ENCODE measurements around the gene EXOC4. TPM values are rescaled to one million over a fixed set of nuclear protein-coding genes. Genes with fewer than 3 reads are reported as not detected.

The EXOC4 gene
- polyA plus RNA-seq, 1 experiment = 45.9 TPM

DNA sequence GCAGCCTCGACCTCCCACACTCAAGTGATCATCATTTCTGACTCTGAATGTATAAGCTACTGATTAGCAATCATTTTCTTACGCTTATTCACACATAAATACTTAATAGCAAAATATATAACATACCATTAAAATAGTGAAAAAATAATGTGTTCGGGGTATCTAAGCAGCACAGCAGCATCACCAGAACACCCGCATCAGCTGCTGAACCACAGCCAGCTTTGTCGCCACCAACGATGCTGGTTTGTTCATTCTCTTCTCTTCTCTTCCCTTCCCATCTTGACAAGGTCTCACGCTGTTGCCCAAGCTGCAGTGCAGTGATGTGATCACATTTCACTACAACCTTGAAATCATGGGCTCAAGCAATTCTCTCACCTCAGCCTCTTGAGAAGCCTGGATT, 449.2 kb downstream of the EXOC4 start:
- TF ChIP-seq, protein P1, sequence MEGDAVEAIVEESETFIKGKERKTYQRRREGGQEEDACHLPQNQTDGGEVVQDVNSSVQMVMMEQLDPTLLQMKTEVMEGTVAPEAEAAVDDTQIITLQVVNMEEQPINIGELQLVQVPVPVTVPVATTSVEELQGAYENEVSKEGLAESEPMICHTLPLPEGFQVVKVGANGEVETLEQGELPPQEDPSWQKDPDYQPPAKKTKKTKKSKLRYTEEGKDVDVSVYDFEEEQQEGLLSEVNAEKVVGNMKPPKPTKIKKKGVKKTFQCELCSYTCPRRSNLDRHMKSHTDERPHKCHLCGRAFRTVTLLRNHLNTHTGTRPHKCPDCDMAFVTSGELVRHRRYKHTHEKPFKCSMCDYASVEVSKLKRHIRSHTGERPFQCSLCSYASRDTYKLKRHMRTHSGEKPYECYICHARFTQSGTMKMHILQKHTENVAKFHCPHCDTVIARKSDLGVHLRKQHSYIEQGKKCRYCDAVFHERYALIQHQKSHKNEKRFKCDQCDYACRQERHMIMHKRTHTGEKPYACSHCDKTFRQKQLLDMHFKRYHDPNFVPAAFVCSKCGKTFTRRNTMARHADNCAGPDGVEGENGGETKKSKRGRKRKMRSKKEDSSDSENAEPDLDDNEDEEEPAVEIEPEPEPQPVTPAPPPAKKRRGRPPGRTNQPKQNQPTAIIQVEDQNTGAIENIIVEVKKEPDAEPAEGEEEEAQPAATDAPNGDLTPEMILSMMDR (IDR thresholded peaks at IDR 0.05; ENCODE audit: insufficient read depth, low read depth, low read length) = no peak
- POLR2A ChIA-PET = no interaction called here
- no peak for DNase-seq (ENCODE audit: low read depth)
- Histone ChIP-seq H3K4me3 (ENCODE audit: low read depth, low read length) (no peak overlapping the region), H3K27me3 (ENCODE audit: control insufficient read depth, insufficient read depth, low read length) (no peaks in the 10 kb centered on the region), H3K36me3 (ENCODE audit: control insufficient read depth, insufficient read depth, low read length) (no peaks in the 10 kb centered on the region)
- CTCF ChIA-PET = interaction anchor here (0.5 kb wide), 1 partner anchor 153 kb away, joined by 4 read pairs; no protein-coding TSS in a partner anchor

DNA sequence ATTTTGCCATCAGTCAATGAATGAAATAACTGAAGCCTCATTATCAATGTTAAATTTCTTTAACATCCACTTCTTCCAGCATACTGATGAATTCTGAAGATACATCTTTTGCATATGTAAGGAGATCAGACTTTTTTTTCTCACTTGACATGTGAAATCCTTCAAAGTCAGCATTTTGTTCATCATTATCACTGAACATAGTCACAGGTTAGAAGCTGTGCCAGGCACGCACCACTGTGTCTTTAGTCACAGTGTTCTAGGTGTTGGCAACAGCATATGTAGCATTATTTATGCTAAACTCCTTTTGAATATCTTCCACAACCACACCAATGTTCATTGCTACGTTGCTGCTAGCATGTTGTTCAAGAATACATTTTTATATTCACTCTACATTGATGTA, 450.1 kb downstream of the EXOC4 start:
- no peaks in the 10 kb centered on the region for H3K27me3 ChIP-seq (ENCODE audit: control insufficient read depth, insufficient read depth, low read length)
- H3K36me3 ChIP-seq (ENCODE audit: control insufficient read depth, insufficient read depth, low read length) = no peaks in the 10 kb centered on the region
- ChIA-PET CTCF (interaction anchor here (1.5 kb wide), 1 partner anchor 141 kb away, joined by 5 read pairs; no protein-coding TSS in a partner anchor), POLR2A (no interaction called here)
- no peak overlapping the region for H3K4me3 ChIP-seq (ENCODE audit: low read depth, low read length)
- TF ChIP-seq, protein P1 (IDR thresholded peaks at IDR 0.05; ENCODE audit: insufficient read depth, low read depth, low read length) = no peak
- DNase-seq (ENCODE audit: low read depth) = no peak

DNA sequence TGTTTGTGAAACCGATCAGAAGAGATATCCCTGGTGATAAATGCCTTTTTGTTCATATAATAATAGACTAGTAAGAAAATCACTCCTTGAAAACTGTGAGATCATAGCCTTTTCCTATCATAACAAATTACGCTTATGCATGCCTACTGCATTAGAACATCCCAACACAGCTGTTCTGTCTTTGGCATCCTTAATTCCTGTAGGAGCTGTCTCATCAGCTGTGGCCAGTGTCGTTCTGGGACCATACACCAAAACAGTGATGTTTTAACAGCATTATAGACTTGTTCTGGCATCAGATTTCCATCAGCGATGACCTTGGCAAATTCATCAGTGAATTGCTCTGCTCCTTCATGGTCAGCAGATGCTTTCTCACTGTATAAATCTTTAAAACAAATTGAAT, 450.7 kb downstream of the EXOC4 start:
- Histone ChIP-seq H3K36me3 (ENCODE audit: control insufficient read depth, insufficient read depth, low read length) (no peaks in the 10 kb centered on the region), H3K27me3 (ENCODE audit: control insufficient read depth, insufficient read depth, low read length) (no peaks in the 10 kb centered on the region), H3K4me3 (ENCODE audit: low read depth, low read length) (no peak overlapping the region)
- ChIA-PET CTCF (interaction anchor here (0.6 to 1.5 kb wide), 2 partner anchors 36 to 142 kb away, joined by 3 to 5 read pairs; no protein-coding TSS in a partner anchor), POLR2A (no interaction called here)
- peak; percentile 50 for DNase-seq (ENCODE audit: low read depth)
- TF ChIP-seq, protein P1 (IDR thresholded peaks at IDR 0.05; ENCODE audit: insufficient read depth, low read depth, low read length) = no peak

DNA sequence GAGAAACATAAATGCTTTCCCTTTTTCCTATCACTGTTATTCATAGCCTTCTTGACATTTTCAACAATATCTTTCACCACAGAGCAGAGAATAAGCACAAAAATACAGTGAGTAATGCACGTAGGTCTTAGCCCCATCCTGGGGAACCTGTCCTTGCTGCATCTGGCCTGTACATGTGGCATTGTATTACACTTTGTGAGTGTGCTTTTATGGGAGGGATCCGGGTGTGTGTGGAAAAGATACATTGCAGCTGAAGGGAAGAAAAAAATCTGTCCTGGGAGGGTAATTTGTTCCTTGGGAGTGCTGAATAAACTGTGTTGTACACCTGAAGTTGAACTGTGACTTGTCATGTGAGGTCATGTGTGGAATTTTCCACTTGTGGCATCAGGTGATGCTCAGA, 451.6 kb downstream of the EXOC4 start:
- CTCF ChIA-PET = interaction anchor here (0.6 kb wide), 1 partner anchor 11 kb away, joined by 3 read pairs; no protein-coding TSS in a partner anchor
- Histone ChIP-seq H3K4me3 (ENCODE audit: low read depth, low read length) (no peak overlapping the region), H3K36me3 (ENCODE audit: control insufficient read depth, insufficient read depth, low read length) (no peaks in the 10 kb centered on the region), H3K27me3 (ENCODE audit: control insufficient read depth, insufficient read depth, low read length) (no peaks in the 10 kb centered on the region)
- TF ChIP-seq, protein P1 (IDR thresholded peaks at IDR 0.05; ENCODE audit: insufficient read depth, low read depth, low read length) = no peak
- POLR2A ChIA-PET = no interaction called here
- DNase-seq (ENCODE audit: low read depth) = no peak

DNA sequence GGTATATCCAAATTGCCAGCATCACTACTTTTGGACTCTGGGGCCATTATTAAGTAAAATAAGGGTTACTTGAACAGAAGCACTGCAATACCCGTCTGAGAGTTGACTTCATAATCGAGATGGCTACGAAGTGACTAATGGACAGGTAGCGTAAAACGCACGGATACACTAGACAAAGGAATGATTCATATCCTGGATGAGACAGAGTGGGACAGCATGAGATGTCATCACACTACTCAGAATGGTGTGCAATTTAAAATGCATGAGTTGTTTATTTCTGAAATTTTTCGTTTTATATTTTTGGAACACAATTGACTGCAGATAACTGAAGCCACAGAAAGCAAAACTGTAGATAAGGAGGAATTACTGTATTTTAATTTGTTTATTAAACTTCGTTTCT, 452.7 kb downstream of the EXOC4 start:
- Histone ChIP-seq H3K4me3 (ENCODE audit: low read depth, low read length) (no peak overlapping the region), H3K36me3 (ENCODE audit: control insufficient read depth, insufficient read depth, low read length) (no peaks in the 10 kb centered on the region), H3K27me3 (ENCODE audit: control insufficient read depth, insufficient read depth, low read length) (no peaks in the 10 kb centered on the region)
- TF ChIP-seq, protein P1 (IDR thresholded peaks at IDR 0.05; ENCODE audit: insufficient read depth, low read depth, low read length) = no peak
- POLR2A ChIA-PET = no interaction called here
- no peak for DNase-seq (ENCODE audit: low read depth)
- CTCF ChIA-PET = no interaction called here
